SK-N-SH treated with all-trans-retinoic acid at 6 μM for 48 hours (cell line): Measurements from ENCODE around the gene SUSD4.

Experiments used
- ARNTL ChIP-seq: fragments of 450-650 bp; formaldehyde crosslinking; IDR thresholded peaks from 2 replicates; pipeline ENCODE4 v1.5.0; 2020; ENCODE audit warnings: low read depth, mild to moderate bottlenecking, moderate library complexity, borderline replicate concordance
- CSDC2 ChIP-seq: fragments of 250-450 bp; sonication (Bioruptor Pico); IDR thresholded peaks from 2 replicates; pipeline ENCODE4 v1.5.0; 2020; ENCODE audit warnings: mild to moderate bottlenecking, moderate library complexity
- GLIS3 ChIP-seq: fragments of 250-450 bp; sonication (Bioruptor Pico); IDR thresholded peaks from 2 replicates; pipeline ENCODE4 v1.5.0; 2020; ENCODE audit warnings: mild to moderate bottlenecking, moderate library complexity
- PPARA ChIP-seq: fragments of 250-450 bp; sonication (Bioruptor Pico); IDR thresholded peaks from 2 replicates; pipeline ENCODE4 v1.5.0; 2020; ENCODE audit warnings: mild to moderate bottlenecking, borderline replicate concordance
- RARB ChIP-seq: fragments of 250-450 bp; sonication (Bioruptor Pico); IDR thresholded peaks from 2 replicates; pipeline ENCODE4 v1.8.0; 2021; ENCODE audit warnings: mild to moderate bottlenecking, moderate library complexity
- ZFP3 ChIP-seq: fragments of 250-450 bp; sonication (Bioruptor Pico); IDR thresholded peaks from 2 replicates; pipeline ENCODE4 v1.5.0; 2020; ENCODE audit warnings: mild to moderate bottlenecking, moderate library complexity
- ZFP30 ChIP-seq: fragments of 450-650 bp; formaldehyde crosslinking; IDR thresholded peaks from 2 replicates; pipeline ENCODE4 v1.5.0; 2022; ENCODE audit warnings: mild to moderate bottlenecking, moderate library complexity
- TF ChIP-seq, protein P1 (sequence below): fragments of 250-450 bp; sonication (Bioruptor Pico); IDR thresholded peaks from 2 replicates; pipeline ENCODE4 v1.8.0; 2020; ENCODE audit warnings: mild to moderate bottlenecking, moderate library complexity, borderline replicate concordance

DNA sequence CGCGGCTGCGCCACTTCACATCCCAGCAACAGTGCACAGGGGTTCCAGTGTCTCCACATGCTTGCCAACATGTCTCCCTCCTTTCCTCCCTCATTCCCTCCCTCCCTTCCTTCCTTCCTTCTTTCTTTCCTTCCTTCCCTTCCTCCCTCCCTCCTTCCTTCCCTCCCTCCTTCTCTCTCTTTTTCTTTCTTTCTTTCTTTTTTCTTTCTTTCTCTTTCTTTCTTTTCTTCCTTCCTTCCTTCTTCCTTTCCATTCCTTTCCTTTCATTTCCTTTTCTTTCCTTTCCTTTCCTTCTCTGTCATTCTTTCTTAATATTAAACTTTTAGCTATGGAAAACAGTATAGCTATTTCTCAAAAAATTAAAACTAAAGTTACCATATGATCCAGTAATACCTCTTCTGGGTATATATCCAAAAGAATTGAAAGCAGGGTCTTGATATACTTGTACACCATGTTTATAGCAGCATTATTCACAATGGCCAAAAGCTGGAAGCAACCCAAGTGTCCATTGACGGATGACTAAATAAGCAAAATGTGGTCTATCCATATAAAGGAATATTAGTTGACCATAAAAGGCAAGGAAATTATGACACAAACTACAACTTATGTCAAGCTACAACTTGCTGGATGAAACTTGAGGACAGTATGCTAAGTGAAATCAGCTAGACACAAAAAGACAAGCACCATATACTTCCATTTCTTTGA lies 165.9 kb downstream of the SUSD4 start:
- TF ChIP-seq PPARA (CRISPR knock-in tag) (no peak), CSDC2 (CRISPR knock-in tag) (no peak), ARNTL (CRISPR knock-in tag) (no peak), GLIS3 (CRISPR knock-in tag) (no peak), ZFP30 (CRISPR knock-in tag) (no peak), ZFP3 (no peak), RARB (CRISPR knock-in tag) (no peak)
- TF ChIP-seq, protein P1, sequence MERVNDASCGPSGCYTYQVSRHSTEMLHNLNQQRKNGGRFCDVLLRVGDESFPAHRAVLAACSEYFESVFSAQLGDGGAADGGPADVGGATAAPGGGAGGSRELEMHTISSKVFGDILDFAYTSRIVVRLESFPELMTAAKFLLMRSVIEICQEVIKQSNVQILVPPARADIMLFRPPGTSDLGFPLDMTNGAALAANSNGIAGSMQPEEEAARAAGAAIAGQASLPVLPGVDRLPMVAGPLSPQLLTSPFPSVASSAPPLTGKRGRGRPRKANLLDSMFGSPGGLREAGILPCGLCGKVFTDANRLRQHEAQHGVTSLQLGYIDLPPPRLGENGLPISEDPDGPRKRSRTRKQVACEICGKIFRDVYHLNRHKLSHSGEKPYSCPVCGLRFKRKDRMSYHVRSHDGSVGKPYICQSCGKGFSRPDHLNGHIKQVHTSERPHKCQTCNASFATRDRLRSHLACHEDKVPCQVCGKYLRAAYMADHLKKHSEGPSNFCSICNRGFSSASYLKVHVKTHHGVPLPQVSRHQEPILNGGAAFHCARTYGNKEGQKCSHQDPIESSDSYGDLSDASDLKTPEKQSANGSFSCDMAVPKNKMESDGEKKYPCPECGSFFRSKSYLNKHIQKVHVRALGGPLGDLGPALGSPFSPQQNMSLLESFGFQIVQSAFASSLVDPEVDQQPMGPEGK (CRISPR knock-in tag) = no peak
